Measurements from ENCODE around the gene CD248.

The CD248 gene

GRCh38 chr11:66268952-66269905, 47.6 kb downstream of the CD248 start:
- peak; percentile 54 for DNase-seq

- DNase-seq, result peak; percentile 98
Measured at GRCh38 chr11:66268244-66268951, 48.4 kb downstream of the CD248 start, which contains the start of gene RAB1B. Gene RAB1B (plus strand): TSS chr11:66268639. CDS start chr11:66268680, 41 bp downstream.

DNA sequence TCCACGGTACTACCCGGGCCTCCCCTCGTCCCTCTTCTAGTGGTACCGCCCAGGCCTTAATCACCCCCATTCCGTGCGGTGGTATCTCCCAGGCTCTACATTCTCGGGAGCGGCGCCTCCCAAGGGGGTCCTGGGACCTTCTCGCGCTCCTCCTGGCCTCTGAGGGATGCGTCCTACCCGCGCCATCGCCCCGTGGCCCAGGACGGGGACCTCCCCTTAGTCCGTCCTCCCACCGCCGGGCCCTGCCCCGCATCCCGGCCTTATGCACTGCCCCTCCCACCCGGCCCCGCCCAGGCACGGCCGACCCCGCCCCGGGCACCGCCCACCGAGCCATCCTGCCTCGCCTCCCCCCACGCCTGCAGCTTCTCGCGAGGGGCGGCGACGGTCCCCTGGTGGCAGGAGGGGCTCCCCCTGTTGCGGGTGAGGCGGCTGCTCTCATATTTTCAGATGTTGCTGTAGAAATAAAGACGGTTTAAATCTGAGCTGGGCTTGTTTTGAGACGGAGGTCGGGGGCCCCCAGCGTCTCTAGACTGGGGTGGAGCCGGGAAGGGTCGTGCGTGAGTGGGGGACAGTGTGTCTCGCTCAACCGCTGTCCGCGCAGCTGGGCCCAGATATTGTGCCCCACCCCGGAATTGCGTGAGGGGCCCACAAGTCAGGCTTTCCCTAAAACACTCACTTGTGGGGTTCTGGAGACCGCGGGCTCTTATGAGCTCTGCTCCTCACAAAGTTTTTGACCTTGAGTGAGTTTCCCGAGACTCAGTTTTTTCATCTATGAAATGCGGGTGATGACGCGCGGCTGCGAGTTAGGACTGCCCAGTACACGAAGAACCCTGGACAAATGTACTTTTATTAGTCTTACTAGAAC, 49.2 kb downstream of the CD248 start:
- peak; percentile 80 for DNase-seq

DNA sequence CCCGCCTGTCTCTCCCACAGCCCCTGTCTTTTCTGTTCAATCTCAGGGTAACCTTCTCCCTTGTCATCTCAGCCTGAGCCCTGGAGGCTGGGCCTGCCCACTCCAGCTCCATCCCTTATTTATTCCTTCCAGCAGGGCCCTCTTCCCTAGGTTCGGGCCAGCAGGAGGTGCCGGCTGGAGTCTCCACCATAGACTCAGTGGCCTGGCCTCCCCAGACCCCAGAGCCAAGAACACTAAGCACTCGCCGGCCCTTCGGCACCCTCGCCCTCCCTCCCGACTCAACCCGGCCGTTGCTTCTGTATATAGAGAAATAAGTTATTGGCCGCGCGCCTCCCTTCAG, 49.8 kb downstream of the CD248 start:
- DNase-seq, result no peak

DNA sequence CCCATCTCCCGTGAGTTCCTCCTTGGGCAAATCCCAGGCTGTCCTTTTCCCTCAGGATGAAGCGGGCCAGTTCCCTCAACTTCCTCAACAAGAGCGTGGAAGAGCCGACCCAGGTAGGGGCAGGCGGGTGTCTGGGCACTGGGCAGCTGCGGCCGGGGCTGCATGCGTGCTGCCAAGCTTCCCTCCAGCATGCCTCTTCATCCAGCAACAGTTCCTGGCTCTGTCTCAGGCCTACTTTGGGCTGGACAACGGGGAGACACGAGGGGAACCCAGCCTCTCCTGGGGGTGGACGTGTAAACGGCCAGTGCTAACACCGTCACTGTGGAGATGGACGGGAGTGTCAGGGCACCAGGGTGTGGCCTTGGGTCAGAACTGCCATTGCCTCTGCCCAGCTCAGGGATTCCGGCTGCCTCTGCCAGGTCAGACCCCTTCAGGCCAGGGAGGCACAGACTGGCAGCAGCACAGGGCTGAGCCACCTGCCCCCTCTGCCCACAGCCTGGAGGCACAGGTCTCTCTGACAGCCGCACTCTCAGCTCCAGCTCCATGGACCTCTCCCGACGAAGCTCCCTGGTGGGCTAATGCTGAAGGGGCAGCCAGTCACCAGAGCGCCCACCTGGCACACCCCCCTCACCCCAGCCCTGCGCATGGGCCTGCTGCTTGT, 50.3 kb downstream of the CD248 start:
- no peak for DNase-seq

DNA sequence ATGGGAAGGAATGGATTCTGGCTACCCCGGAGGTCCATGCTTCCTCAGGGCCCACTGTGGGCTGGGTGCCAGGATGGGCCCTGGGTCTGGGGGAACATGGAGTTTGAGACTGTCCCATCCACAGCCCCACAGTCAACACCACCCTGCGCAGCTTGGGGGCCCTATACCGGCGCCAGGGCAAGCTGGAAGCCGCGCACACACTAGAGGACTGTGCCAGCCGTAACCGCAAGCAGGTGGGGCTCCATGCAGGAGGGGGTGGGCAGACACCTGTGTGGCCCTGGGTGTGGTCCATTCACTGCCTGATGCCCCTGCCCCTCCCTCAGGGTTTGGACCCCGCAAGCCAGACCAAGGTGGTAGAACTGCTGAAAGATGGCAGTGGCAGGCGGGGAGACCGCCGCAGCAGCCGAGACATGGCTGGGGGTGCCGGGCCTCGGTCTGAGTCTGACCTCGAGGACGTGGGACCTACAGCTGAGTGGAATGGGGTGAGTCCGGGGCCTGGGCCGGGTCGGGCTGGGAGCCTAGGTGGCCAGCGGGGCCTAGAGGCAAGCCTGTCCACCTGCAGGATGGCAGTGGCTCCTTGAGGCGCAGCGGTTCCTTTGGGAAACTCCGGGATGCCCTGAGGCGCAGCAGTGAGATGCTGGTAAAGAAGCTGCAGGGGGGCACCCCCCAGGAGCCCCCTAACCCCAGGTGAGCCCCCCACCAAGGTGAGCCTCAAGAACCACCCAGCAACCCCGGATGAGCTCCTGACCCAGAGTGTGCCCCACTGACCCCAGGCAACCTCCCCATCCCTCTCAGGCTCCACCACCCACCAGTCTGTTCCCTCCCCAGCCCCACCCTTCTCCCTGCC, 51.1 kb downstream of the CD248 start:
- no peak for DNase-seq

DNA sequence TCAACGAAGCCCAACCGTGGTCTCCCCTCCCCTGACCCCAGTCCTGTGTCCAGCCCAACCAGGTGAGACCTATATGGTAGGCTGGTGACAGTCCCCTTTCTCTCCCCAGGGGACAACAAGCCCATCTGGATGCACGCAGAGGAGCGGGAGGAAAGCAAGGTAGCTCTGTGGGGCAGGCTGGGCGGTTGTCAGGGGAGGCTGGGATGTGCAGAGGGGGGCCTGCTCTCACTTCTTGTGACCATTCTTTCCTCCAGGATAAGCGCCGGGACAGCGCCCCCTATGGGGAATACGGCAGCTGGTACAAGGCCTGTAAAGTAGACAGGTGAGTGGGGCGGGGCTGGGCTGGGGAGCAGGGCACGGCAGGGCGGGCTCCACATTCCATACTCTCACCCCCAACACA, 51.9 kb downstream of the CD248 start:
- no peak for DNase-seq

Measured in NCI-H510A treated with DMSO at 0.1 percent for 48 hours (cell line).